Activated T-cell treated with anti-CD3 and anti-CD28 coated beads, Interleukin-2, amount 50 U/mL, for 4 hours (primary cell): ENCODE measurements around the gene ZMYM2. TPM values are rescaled to one million over a fixed set of nuclear protein-coding genes. Genes with fewer than 3 reads are reported as not detected.

Source experiments
- ATAC-seq, 2 donors: fragments of 200-7000 bp; cut with Tn5 transposase; one replicate each; pipeline ENCODE4 v1.10.0; 2021
- DNase-seq: peaks from one replicate; pipeline ENCODE4 v3.0.0-alpha.2; 2020
- H3K27me3 Mint-ChIP-seq: one replicate; pipeline ENCODE4 v1.8.0; 2021; ENCODE audit warnings: low read depth, mixed read lengths
- H3K36me3 Mint-ChIP-seq: one replicate; pipeline ENCODE4 v1.8.0; 2022; ENCODE audit warnings: mixed read lengths; ENCODE audit not compliant: insufficient read depth
- H3K4me1 Mint-ChIP-seq: one replicate; pipeline ENCODE4 v1.8.0; 2021; ENCODE audit warnings: low read depth, mixed read lengths
- H3K4me3 Mint-ChIP-seq: one replicate; pipeline ENCODE4 v1.8.0; 2021; ENCODE audit warnings: mild to moderate bottlenecking, moderate library complexity, mixed read lengths
- H3K9me3 Mint-ChIP-seq: one replicate; pipeline ENCODE4 v1.8.0; 2021; ENCODE audit warnings: mixed read lengths
- total RNA-seq, 3 donors: library from RNA; stranded (reverse); gene quantifications; one replicate each; pipeline ENCODE4 v1.2.1, GENCODE V29; 2021

The ZMYM2 gene
- total RNA-seq, 3 donors from 2014 or later, result 26.6 to 38.4 (median 34.4) TPM

DNA sequence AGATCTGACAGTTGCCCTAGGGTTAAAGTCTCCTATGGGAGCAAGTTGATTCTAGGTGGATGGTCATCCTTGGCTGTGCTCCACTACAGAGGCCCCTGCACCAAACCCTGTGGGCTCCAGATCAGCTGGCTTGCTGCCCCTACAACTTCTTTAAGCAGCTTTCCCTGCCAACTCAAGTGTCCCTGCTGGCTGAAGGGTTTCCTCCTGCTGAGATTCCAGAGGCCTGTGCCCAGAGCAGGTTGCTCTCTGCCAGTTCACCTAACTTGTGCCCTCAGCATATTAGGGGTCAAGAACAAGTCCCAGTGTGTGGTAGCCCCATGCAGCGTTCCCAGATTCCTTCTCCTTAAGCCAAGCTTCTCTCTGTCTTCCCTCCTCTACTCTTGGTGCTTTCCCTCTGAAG is 85.6 kb downstream of the ZMYM2 start:
- H3K27me3 Mint-ChIP-seq, result no peaks in the 10 kb centered on the region

DNA sequence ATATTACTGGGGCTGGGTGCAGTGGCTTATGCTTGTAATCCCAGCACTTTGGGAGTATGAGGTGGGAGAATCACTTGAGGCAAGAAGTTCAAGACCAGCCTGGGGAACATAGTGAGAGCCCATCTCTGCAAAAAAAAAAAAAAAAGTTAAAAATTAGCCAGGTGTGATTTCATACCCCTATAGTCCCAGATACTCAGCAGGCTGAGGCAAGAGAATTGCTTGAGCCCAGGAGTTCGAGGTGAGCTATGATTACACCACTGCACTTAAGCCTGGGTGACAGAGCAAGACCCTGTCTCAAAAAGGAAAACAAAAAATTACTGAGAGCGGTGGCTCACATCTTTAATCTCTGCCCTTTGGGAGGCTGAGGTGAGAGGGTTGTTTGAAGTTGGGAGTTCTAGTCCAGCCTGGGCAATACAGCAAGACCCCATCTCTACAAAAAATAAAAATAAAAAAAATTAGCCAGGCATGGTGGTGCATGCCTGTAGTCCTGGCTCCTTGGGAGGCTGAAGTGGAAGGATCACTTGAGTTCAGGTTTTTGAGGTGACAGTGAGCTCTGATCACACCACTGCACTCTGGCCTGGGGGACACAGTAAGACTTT is 87.5 kb downstream of the ZMYM2 start:
- Mint-ChIP-seq H3K4me1 (peaks cover 33% of the 10 kb centered on the region), H3K4me3 (no peak overlapping the region), H3K36me3 (peaks cover 28% of the 10 kb centered on the region), H3K27me3 (no peaks in the 10 kb centered on the region), H3K9me3 (no peaks in the 10 kb centered on the region)
- no peak for ATAC-seq
- no peak for DNase-seq

More for the DNA sequence above, 85.6 kb downstream of the ZMYM2 start:
- H3K4me3 Mint-ChIP-seq, result no peak overlapping the region
- DNase-seq (no peak), ATAC-seq (no peak)
- H3K4me1 Mint-ChIP-seq, result peaks cover 37% of the 10 kb centered on the region
- H3K9me3 Mint-ChIP-seq, result no peaks in the 10 kb centered on the region
- H3K36me3 Mint-ChIP-seq, result peaks cover 45% of the 10 kb centered on the region

DNA sequence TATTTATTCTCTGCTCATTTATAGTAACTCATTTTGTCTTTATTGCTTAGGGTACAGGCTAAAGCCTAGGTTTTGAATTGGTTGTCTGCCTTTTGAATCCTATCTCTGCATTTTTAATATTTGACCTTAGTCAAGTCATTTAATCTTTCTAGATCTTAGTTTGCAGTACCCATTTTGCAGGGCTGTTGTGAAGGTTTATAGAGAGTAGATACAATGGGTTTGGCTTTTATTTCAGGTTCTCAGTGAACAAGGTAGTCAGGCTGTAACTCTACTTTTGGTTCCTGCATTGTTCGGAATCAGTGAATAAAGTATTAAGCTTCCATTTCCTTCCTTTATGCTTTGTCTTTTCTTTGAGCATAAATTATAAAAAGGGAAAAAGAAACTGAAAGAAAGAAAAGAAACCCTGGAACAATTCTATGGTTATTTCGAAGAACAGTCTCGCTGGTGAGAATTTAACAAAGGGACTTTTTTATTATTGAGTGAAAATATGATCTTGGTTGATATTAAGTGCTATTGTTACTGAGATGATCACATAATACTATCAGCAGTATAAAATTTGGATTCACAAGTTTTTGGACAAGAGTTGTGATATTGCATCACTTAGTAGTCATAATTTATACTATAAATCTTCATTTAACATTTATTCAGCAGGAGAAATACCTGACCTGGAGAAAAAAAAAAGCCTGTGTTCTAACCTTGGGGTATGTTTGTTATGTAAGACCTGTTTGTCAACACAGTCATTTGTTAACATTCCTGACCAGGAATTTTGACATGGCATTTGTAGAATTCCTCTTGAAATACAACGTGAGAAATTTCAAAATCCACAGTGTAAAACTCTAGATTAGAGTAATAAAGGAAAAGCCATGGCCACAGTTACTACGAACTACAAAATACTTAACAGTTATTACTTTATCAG is 91.3 kb downstream of the ZMYM2 start:
- Mint-ChIP-seq H3K4me3 (peak overlapping the region; percentile 45), H3K4me1 (peaks cover 20% of the 10 kb centered on the region), H3K36me3 (peaks cover 22% of the 10 kb centered on the region), H3K9me3 (no peaks in the 10 kb centered on the region), H3K27me3 (no peaks in the 10 kb centered on the region)
- ATAC-seq (peak; percentile 69 to 74), DNase-seq (no peak)

DNA sequence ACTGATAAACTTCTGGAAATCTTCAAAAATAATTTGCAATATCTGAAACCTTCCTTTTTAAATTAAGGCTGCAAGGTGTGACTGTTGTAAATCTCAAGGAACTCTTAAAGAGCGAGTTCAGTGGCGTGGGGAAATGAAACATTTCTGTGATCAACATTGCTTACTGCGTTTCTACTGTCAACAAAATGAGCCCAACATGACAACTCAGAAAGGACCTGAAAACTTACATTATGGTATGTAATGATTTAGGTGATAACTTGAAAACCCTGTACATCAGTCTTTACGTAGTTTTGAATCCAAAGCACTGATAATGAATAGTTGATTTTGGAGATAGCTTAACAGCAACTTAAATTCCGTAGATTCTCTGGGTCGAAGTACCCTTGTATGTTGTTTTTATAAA is 92.8 kb downstream of the ZMYM2 start:
- ATAC-seq, result no peak
- H3K27me3 Mint-ChIP-seq, result no peaks in the 10 kb centered on the region

DNA sequence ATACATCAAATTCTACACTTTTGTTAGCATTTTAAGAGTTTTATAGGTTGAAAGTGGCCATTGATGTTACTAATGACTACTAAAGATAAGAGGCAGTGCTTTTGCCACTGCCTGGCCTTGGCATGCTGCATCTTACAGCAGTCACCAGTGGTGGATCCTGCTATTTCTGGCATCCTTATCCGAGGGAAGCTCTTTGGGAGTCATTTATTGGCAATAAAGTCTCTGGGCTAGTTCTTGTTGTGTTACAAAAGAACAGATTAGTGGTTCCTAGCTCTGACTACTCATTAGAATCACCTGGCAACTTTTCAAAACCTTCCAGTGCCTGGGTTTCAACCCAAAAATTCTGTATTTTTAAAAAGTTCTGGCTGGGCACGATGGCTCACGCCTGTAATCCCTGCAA is 94.5 kb downstream of the ZMYM2 start:
- H3K4me3 Mint-ChIP-seq, result no peak overlapping the region
- no peaks in the 10 kb centered on the region for H3K9me3 Mint-ChIP-seq
- DNase-seq (no peak), ATAC-seq (no peak)
- H3K27me3 Mint-ChIP-seq, result no peaks in the 10 kb centered on the region
- H3K4me1 Mint-ChIP-seq, result peaks cover 20% of the 10 kb centered on the region
- H3K36me3 Mint-ChIP-seq, result peaks cover 34% of the 10 kb centered on the region

More for the DNA sequence above, 92.8 kb downstream of the ZMYM2 start:
- no peaks in the 10 kb centered on the region for H3K9me3 Mint-ChIP-seq
- no peak overlapping the region for H3K4me3 Mint-ChIP-seq
- peaks cover 31% of the 10 kb centered on the region for H3K36me3 Mint-ChIP-seq
- H3K4me1 Mint-ChIP-seq, result peaks cover 20% of the 10 kb centered on the region
- DNase-seq, result no peak

DNA sequence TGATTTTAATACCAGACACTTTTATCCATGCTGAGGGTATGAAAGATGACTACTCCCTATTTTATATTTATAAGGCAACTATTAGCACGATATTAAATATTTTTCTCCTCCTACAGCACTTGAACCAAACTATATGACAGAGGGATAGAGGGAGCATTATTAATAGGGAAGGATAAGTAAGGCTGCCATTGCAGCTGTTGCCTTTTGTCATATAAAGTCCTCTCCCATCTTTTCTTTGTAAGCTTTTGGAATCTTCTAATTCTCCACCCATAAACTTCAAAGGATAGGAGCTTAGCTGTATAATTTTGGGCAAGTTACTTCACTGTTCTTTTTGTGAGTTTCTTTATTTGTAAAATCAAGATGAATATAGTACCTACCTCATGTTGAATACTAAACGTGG is 95.4 kb downstream of the ZMYM2 start:
- Mint-ChIP-seq H3K9me3 (no peaks in the 10 kb centered on the region), H3K4me1 (peaks cover 16% of the 10 kb centered on the region), H3K4me3 (no peak overlapping the region), H3K36me3 (peaks cover 35% of the 10 kb centered on the region), H3K27me3 (no peaks in the 10 kb centered on the region)
- no peak for DNase-seq
- ATAC-seq, result no peak

DNA sequence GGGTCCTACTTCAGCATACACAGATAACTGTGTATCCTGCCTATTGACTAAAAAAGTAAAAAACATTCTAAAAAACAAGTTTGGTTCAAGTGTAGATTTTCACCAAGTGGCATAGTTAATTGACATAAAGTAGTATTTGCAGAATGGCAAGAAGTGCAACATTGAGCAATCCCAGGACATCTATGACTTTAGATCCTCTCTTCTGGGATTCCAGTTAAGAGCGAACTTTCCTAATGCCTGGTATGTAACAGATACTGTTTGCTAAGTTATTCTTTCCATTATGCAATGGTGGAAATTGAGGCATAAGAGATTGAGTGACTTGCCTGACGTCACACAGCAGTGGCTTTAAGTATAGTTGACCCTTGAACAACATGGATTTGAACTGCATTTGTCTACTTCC is 96.1 kb downstream of the ZMYM2 start:
- no peaks in the 10 kb centered on the region for H3K27me3 Mint-ChIP-seq
- H3K36me3 Mint-ChIP-seq, result peaks cover 38% of the 10 kb centered on the region
- ATAC-seq (no peak), DNase-seq (no peak)
- H3K4me1 Mint-ChIP-seq, result peaks cover 9% of the 10 kb centered on the region
- no peak overlapping the region for H3K4me3 Mint-ChIP-seq
- H3K9me3 Mint-ChIP-seq, result no peaks in the 10 kb centered on the region

DNA sequence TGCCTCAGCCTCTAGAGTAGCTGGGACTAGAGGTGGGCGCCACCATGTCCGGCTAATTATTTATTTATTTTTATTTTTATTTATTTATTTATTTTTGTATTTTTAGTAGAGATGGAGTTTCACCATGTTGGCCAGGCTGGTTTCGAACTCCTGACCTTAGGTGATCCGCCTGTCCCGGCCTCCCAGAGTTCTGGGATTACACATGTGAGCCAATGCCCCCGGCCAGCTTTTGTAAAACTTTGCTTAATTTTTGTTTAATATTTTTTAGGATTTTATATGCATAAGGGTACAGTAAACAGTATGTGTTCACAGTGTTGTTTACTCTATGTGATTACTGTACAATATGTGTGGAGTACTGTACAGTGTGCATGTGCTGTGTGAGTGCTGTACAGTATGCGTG is 98.7 kb downstream of the ZMYM2 start:
- DNase-seq (no peak), ATAC-seq (no peak)
- no peak overlapping the region for H3K4me3 Mint-ChIP-seq
- peaks cover 43% of the 10 kb centered on the region for H3K36me3 Mint-ChIP-seq
- H3K4me1 Mint-ChIP-seq, result peaks cover 2% of the 10 kb centered on the region
- no peaks in the 10 kb centered on the region for H3K27me3 Mint-ChIP-seq
- no peaks in the 10 kb centered on the region for H3K9me3 Mint-ChIP-seq

DNA sequence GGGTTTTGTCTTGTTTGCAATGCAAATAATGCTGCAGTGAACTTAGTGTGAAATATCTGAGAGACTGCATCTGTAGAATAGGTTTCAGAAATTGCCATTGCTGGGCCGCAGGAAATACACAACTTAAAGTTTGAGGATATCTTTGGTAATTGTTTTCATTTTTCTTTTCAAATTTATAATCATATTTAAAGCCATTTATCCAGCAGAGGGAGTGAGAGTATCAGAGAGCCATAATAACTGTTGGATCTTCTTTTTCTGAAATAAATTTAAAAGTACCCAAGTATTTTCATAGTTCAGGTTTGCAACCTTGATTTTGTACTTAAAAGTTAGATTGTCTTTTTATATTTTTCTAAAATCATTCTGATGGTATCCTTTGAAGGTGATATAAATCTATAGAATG is 99.4 kb downstream of the ZMYM2 start:
- H3K27me3 Mint-ChIP-seq, result no peaks in the 10 kb centered on the region

DNA sequence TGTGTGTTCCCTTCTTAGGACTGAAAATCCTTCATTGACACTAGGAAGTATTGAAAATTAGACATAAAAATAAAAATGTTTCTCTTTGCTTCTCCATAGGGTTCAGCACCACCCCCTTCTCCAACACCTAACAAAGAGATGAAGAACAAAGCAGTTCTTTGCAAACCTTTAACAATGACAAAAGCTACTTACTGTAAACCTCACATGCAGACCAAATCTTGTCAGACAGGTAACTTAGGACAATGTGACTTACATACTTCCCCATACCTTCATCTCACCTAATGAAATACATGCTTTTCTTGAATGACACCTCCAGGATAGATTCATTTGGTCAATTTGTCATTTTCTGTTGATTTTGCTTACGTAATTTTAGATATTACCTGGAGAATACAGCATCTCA is 99.9 kb downstream of the ZMYM2 start:
- Mint-ChIP-seq H3K27me3 (no peaks in the 10 kb centered on the region), H3K9me3 (no peaks in the 10 kb centered on the region), H3K4me1 (peaks cover 2% of the 10 kb centered on the region), H3K4me3 (no peak overlapping the region), H3K36me3 (peaks cover 37% of the 10 kb centered on the region)
- ATAC-seq, result no peak
- no peak for DNase-seq

More for the DNA sequence above, 99.4 kb downstream of the ZMYM2 start:
- DNase-seq (no peak), ATAC-seq (no peak)
- no peak overlapping the region for H3K4me3 Mint-ChIP-seq
- peaks cover 2% of the 10 kb centered on the region for H3K4me1 Mint-ChIP-seq
- H3K9me3 Mint-ChIP-seq, result no peaks in the 10 kb centered on the region
- peaks cover 37% of the 10 kb centered on the region for H3K36me3 Mint-ChIP-seq

DNA sequence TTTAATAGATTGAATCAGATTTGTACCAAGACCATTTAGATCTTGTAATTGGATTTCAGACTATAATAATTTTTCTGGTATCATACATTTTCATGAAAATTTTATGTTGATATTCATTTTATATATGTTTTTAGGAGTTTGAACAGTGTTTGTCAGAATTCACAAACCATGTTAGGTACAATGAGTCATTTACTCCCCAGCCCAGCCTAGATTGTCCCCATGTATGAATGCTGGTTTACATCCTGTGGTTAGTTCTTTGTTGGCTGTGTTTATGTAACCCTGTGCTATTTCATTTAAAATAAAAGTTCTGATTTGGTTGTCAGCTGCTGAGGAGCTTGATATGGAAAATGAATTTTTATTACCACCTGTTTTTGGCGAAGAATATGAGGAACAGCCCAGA is 105.6 kb downstream of the ZMYM2 start:
- no peaks in the 10 kb centered on the region for H3K27me3 Mint-ChIP-seq
- H3K9me3 Mint-ChIP-seq, result no peaks in the 10 kb centered on the region
- ATAC-seq, result no peak
- H3K36me3 Mint-ChIP-seq, result peaks cover 30% of the 10 kb centered on the region
- no peaks in the 10 kb centered on the region for H3K4me1 Mint-ChIP-seq
- H3K4me3 Mint-ChIP-seq, result no peak overlapping the region
- DNase-seq, result no peak

DNA sequence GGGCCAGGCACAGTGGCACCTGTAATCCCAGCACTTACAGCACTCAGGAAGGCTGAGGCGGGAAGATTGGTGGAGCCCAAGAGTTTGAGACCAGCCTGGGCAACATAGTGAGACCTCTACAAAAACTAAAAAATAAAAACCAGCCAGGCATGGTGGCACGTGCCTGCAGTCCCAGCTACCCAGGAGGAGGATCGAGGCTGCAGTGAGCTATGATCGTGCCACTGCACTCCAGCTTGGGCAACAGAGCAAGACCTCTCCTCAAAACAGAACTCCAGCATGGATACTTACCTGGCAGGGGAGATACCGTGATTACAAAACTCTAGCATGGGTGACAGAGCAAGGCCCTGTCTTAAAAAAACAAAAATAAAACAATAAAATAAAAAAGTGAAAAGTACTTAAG is 107.0 kb downstream of the ZMYM2 start:
- ATAC-seq (no peak), DNase-seq (no peak)
- no peaks in the 10 kb centered on the region for H3K4me1 Mint-ChIP-seq
- no peak overlapping the region for H3K4me3 Mint-ChIP-seq
- peaks cover 33% of the 10 kb centered on the region for H3K36me3 Mint-ChIP-seq
- no peaks in the 10 kb centered on the region for H3K9me3 Mint-ChIP-seq
- no peaks in the 10 kb centered on the region for H3K27me3 Mint-ChIP-seq

DNA sequence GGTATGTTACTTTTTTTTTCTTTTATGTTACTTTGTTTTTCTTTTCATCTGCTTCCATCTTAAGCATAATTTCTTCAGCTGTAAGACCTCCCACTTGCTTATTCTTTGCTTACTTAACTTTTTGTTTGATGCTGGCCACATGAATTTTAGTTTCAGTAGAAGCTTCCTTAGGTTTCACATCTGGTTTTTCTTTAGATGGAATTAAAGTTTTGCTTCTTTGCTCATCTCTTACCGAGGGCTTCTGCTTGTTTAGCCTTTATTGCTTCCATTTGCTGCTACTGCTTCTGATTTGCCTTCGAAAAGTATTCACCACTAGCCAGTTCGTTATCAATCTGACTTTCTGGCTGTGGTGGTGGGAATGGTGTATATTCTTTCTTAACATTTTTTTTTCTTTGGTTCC is 111.4 kb downstream of the ZMYM2 start:
- H3K4me1 Mint-ChIP-seq, result peaks cover 10% of the 10 kb centered on the region
- no peak overlapping the region for H3K4me3 Mint-ChIP-seq
- H3K27me3 Mint-ChIP-seq, result no peaks in the 10 kb centered on the region
- DNase-seq, result no peak
- H3K9me3 Mint-ChIP-seq, result no peaks in the 10 kb centered on the region
- ATAC-seq, result no peak
- peaks cover 42% of the 10 kb centered on the region for H3K36me3 Mint-ChIP-seq

DNA sequence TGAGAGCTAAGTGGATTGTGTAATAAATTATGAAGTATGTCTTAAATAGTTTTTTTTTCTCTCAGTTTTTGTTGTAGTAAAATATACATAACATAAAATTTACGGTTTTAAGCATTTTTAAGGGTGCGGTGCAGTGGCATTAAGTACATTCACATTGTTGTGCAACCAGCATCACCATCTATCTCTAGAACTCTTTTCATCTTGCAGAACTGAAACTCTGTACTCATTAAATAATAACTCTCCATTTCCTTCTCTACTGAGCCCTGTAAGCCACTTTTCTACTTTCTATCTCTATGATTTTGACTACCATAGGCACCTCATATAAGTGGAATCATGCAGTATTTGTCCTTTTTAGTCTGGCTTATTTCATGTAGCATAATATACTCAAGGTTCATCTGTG is 115.2 kb downstream of the ZMYM2 start:
- Mint-ChIP-seq H3K9me3 (no peaks in the 10 kb centered on the region), H3K27me3 (no peaks in the 10 kb centered on the region)
- ATAC-seq, result no peak

DNA sequence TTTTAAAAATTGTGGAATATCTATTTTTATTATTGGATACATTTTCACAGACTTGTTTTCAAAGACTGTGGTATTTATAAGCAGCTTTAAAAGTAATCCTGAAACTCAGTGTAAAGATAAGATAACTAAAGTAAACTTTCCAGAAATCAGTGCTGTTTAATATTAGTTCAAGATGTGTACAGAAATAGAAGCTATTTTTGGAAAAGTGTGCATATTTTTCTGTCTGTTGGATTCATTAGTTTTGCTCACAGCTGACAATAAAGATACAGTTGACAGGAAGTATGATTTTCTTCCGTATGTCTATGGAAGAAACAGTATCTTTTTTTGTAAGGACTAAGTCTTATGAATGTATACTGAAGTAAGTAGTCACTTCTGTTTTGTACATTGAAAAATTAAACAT is 116.4 kb downstream of the ZMYM2 start:
- H3K36me3 Mint-ChIP-seq, result peaks cover 36% of the 10 kb centered on the region
- H3K4me3 Mint-ChIP-seq, result no peak overlapping the region
- no peak for ATAC-seq
- no peaks in the 10 kb centered on the region for H3K9me3 Mint-ChIP-seq
- H3K4me1 Mint-ChIP-seq, result peaks cover 10% of the 10 kb centered on the region
- no peaks in the 10 kb centered on the region for H3K27me3 Mint-ChIP-seq
- no peak for DNase-seq

More for the DNA sequence above, 115.2 kb downstream of the ZMYM2 start:
- DNase-seq, result no peak
- peaks cover 10% of the 10 kb centered on the region for H3K4me1 Mint-ChIP-seq
- no peak overlapping the region for H3K4me3 Mint-ChIP-seq
- H3K36me3 Mint-ChIP-seq, result peaks cover 41% of the 10 kb centered on the region
